Glomerular visceral epithelial cell (primary cell): ENCODE data around the gene ANP32A.
"Not testable (repeated sequence)": the region's sequence is repeated elsewhere in the genome, so short reads cannot be mapped to it uniquely, and the experiment has no call there.

Experiments used
- DNase-seq: peaks from one replicate; pipeline ENCODE4 v3.0.0-alpha.2; 2016; ENCODE audit errors: extremely low spot score

Gene ANP32A

GRCh38 chr15:68781766-68782588, 38.7 kb downstream of the ANP32A start:
- no peak for DNase-seq

DNA sequence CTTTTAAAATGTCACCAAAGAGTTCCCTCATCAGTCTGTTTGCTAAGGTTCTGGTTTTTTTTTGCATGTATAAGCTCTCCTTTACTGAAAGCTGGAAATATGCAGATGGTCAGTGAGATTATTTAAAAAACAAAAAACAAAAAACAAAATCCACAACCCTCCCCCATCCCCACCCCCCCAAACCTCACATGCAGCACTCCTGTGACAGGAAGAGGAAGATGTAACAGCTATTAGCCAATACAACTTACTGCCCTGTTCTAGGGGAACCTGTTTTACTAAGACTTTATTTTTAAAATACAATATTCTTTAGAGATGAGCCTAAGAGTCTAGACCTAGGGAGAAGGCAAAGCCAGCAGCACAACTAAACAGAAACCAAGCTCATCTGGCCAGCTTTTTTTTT, 39.5 kb downstream of the ANP32A start:
- no peak for DNase-seq

DNA sequence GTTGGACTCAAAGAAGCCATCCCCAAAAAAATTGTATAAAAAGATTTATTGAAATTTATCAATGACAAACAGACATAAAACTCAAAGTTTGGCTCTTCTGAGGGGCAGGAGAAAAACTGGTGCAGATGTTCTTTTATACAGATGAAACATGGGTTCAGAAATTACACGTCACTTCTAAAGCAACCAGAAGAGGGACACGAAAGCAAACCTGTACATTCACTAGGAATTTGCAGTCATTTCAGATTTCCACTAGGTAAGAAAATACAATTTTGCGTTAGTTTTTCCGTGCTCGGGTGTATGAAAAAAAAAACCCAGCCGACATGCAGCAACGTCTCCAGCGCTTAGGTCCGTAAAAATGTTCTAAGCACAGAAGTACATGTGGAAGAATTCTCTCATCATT, 41.8 kb downstream of the ANP32A start:
- no peak for DNase-seq

DNA sequence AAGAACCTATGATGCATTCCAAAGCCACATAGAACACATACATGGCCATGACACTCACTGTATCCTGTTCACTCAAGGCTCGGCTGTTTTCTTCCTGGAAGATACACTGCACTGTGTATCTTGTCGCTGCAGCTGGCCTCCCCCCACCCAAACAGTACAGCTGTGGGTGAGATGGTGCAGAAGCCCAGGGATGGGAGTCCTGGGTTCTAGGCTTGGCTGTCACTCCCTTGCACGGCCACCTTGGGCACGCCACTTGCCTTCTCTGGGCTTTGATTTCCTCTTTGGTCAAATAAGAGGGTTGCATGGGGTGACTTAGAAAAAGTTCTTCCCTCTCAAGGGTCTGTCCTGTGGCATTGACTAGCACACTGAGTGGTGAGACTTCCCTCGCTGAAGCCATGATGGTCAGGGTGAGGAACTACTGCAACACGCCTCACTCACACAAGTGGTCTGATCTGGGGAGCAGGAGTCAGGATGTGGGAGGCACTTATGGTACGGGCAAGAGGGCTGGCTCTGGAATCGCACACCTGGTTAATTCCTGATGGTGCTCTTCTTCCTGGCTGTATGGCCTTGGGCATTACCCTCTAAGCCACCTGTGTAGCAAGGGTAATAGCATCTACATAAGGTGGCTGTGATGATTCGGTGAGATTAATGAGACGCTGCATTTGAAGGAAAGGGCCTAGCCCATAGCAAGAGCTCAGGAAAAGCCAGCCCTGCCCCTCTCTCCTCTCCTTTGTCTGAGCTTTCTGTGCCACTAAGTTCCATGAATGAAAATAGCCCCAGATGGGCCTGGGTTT, 44.0 kb downstream of the ANP32A start:
- DNase-seq: no peak

- no peak for DNase-seq
Observed at GRCh38 chr15:68775671-68776476, 44.8 kb downstream of the ANP32A start.

GRCh38 chr15:68775236-68775577, 45.5 kb downstream of the ANP32A start:
- no peak for DNase-seq

DNA sequence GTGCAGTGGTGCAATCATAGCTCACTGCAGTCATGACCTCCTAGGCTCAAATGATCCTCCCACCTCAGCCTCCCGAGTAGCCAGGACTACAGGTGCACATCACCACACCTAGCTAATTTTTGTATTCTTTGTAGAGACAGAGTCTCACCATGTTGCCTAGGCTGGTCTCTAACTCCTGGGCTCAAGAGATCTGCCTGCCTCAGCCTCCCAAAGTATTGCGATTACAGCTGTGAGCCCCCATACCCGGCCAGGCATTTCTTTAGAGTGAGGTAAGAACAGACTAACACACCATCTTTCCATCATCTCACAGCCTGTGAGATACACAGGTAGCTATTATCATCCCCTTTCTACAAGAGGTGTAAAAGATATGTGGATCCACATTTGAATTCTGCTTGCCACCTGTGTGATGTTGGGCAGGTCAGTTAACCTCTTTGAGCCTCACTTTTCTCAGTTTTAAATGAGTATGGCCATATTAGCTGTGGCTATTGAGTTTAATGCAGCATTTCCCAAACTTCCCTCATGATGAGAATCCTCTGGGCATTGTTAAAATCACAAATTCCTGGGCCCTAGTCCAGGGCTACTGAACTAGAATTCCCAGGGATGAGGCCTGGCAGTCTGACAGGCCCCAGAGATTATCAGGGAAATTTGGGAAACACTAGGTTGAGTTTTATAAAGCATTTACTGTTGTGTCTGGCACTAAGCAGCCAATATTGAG, 46.0 kb downstream of the ANP32A start:
- no peak for DNase-seq

DNA sequence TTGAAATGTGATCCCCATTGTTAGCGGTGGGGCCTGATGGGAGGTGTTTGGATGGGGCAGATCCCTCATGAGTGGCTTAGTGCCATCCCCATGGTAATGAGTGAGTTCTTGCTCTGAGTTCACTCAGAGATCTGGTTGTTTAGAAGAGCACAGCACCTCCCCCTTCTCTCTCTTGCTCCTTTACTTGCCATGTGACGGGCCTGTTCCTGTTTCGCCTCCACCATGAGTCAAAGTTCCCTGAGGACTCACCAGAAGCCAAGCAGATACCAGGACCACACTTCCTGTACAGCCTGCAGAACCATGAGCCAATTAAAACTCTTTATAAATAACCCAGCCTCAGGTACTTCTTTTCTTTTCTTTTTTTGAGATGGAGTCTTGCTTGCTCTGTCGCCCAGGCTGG, 46.6 kb downstream of the ANP32A start:
- DNase-seq: no peak

GRCh38 chr15:68773036-68773435, 47.7 kb downstream of the ANP32A start:
- DNase-seq: no peak

DNA sequence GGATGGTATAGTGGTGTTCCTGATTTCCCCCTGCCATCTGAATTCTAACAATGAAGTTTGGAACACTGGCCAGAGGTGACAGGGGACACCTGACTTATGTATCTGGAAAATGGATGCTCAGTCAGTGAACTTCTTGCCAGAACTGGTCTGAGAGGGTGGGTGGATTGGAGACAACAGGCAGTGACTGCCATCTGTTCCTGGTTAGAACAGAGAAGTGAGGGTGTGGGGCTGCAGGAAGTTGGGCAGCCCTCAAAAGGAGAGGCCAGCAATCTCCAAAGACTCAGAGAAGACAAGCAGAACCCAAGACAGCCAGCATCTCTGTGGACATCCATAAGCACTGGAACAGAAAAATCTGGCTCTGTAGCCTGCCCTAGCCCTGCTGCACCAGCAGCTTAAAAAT, 50.5 kb downstream of the ANP32A start:
- no peak for DNase-seq

- no peak for DNase-seq
Observed at GRCh38 chr15:68769702-68770101, 51.0 kb downstream of the ANP32A start.

- DNase-seq: no peak
Observed at GRCh38 chr15:68768321-68768720, 52.4 kb downstream of the ANP32A start.

DNA sequence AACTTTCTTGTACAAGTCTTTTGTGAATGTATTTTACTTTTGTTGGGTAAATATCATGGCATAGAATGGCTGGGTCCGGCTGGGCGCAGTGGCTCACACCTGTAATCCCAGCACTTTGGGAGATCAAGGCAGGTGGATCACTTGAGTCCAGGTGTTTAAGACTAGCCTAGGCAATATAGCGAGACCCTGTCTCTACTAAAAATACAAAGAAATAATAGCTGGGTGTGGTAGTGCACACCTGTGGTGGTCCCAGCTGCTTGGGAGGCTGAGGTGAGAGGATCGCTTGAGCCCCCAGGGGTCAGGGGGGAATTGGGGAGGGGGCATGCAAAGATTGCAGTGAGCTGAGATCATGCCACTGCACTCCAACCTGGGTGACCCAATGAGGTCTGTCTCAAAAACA, 52.9 kb downstream of the ANP32A start:
- DNase-seq: no peak

DNA sequence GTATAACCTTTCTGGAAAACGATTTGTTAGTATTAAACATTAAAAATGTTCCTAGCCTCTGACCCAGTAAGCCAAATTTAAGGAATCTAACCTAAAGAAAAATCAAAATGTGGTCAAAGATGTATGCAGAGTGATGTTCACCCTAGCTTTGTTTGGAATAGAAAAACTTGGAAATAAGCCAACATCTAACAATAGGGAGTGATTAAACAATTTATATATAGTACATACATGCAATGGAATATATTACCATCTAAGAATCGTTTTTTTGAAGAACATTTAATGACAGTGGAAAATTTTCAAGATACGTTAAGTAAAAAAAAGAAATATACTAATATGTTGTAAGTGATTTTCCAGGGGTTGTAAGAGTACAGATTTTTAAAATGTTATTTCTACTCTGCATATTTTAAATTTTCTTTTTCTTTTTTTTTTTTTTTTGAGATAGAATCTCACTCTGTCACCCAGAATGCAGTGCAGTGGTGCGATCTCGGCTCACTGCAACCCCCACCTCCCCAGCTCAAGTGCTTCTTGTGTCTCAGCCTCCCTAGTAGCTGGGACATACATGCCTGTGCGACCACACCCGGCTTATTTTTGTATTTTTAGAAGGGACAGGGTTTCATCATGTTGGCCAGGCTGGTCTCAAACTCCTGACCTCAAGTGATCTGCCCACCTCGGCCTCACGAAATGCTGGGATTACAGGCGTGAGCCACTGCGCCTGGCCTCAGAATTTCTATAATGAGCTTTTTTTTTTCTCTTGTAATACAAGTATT, 54.9 kb downstream of the ANP32A start:
- no peak for DNase-seq

- no peak for DNase-seq
Observed at GRCh38 chr15:68764090-68764489, 56.6 kb downstream of the ANP32A start.

DNA sequence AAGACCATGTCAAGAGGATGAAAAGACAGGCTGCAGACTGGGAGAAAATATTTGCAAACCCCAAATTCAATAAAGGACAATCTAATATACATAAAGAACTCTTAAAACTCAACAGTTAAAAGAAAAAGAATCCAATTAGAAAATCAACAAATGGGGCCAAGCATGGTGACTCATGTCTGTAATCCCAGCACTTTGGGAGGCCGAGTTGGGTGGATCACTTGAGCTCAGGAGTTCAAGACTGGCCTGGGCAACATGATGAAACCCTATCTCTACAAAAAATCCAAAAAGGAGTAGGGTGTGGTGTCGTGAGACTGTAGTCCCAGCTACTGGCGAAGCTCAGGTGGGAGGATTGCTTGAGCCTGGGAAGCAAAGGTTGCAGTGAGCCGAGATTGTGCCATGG, 57.6 kb downstream of the ANP32A start:
- DNase-seq: no peak

DNA sequence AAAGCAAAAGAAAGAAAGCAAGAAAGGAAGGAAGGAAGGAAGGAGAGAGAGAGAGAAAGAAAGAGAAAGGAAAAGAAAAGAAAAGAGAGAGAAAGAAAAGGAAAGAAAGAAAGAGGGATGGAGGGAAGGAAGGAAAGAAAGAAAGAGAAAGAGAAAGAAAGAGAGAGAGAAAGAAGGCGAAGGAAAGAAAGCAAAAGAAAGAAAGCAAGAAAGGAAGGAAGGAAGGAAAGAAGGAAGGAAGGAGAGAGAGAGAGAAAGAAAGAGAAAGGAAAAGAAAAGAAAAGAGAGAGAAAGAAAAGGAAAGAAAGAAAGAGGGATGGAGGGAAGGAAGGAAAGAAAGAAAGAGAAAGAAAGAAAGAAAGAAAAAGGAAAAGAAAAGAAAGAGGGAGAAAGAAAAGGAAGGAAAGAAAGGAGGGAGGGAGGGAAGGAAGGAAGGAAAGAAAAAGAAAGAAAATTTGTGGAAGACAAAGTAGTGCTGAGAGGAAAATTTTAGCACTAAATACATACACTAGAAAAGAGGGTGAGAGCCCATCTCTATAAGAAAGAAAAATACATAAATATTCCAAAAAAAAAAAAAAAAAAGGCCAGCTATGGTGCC, 60.6 kb downstream of the ANP32A start:
- DNase-seq: not testable (repeated sequence)

DNA sequence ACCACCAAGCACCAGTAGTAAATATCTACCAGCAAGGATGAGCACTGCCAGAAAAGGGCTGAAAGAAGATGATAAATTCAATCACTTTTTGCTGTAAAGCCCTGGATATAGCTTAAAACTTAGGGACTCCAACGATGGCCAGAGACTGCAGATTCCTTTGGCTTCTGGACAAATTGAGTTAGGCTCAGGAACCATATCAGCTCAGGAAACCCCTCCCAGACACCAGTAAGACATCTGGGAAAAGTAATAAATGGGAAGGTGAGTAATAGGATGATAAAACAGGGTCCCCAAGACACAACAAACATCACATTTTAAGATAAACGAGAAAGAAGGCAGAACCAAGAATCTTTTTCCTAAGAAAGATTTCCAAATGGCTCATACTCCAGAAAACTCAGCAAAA, 65.0 kb downstream of the ANP32A start:
- DNase-seq: no peak

DNA sequence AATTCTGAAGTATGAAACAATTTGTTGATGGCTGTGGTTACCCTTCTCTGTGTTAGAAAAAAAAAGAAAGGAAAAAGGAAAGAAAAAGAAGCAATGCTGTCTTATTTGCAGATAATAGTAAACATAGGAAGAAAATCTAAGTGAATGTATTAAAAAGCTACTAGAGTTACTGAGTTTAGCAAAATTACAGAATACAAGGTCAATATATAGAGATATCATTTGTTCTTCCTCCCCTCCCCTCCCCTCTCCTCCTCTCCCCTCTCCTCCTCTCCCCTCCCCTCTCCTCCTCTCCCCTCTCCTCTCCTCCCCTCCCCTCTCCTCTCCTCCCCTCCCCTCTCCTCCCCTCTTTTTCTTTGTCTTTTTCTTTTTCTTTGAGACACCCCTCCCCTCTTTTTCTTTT, 69.1 kb downstream of the ANP32A start:
- no peak for DNase-seq

- no peak for DNase-seq
Observed at GRCh38 chr15:68749793-68750192, 70.9 kb downstream of the ANP32A start.

DNA sequence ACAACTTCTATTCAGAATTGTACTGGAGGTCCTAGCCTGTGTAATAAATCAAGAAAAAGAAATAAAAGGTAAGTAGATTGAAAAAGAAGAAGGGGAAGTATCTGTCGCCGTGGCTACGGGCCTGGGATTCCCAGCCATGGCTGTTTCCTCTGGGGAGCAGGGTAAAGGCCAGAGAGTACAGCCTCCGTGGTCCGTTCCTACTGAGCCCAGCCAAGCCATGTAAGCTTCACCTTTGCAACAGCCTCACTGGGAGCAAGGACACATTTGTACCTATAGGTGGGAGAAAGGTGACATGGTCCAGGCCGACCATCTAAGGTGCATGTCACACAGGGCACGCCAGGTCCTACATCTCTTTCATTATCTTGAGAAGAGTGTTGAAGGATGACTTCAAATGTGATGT, 71.3 kb downstream of the ANP32A start:
- no peak for DNase-seq
